HepG2 (cell line): Measurements from ENCODE around the gene CSNK1D. TPM values are rescaled to one million over a fixed set of nuclear protein-coding genes. Genes with fewer than 3 reads are reported as not detected.

Source experiments
- EEA1 ChIP-seq: sonication (generic); formaldehyde crosslinking; IDR thresholded peaks from 2 replicates; pipeline ENCODE4 v1.5.1; 2020; ENCODE audit warnings: mild to moderate bottlenecking, missing genetic modification reagents, borderline replicate concordance
- GABPA ChIP-seq, 2 experiments: IDR thresholded peaks; 2 replicates each; pipeline ENCODE4 v1.6.1; 2011 to 2016; ENCODE audit warnings: low read depth in 2 of 2, low read length in 1 of 2, missing biosample characterization in 1 of 2, missing genetic modification characterization in 1 of 2
- GFI1 ChIP-seq: sonication (generic); formaldehyde crosslinking; IDR thresholded peaks from 2 replicates; pipeline ENCODE4 v1.5.0; 2020; ENCODE audit warnings: missing genetic modification reagents, mild to moderate bottlenecking, borderline replicate concordance
- GZF1 ChIP-seq: sonication (generic); formaldehyde crosslinking; IDR thresholded peaks from 2 replicates; pipeline ENCODE4 v1.5.1; 2020; ENCODE audit warnings: mild to moderate bottlenecking, missing genetic modification reagents
- HNF4A ChIP-seq: sonication (generic); formaldehyde crosslinking; IDR thresholded peaks from 2 replicates; pipeline ENCODE4 v1.4.0; 2020; ENCODE audit warnings: missing genetic modification reagents
- MAF1 ChIP-seq: sonication (generic); formaldehyde crosslinking; IDR thresholded peaks from 2 replicates; pipeline ENCODE4 v1.5.0; 2020; ENCODE audit warnings: missing genetic modification reagents, borderline replicate concordance
- MEIS1 ChIP-seq: sonication (generic); formaldehyde crosslinking; IDR thresholded peaks from 2 replicates; pipeline ENCODE4 v1.9.0; 2021; ENCODE audit warnings: mild to moderate bottlenecking, missing genetic modification reagents, moderate library complexity, borderline replicate concordance
- TBP ChIP-seq: sonication (generic); formaldehyde crosslinking; IDR thresholded peaks from 2 replicates; pipeline ENCODE4 v1.5.0; 2020; ENCODE audit warnings: missing genetic modification reagents
- U2AF1 ChIP-seq: fragments of 200-400 bp; formaldehyde crosslinking; optimal IDR thresholded peaks from 2 replicates; pipeline ENCODE3; 2017; ENCODE audit warnings: mild to moderate bottlenecking, low read depth, low read length
- ZBTB8A ChIP-seq: sonication (generic); formaldehyde crosslinking; IDR thresholded peaks from 2 replicates; pipeline ENCODE4 v1.4.0; 2020; ENCODE audit warnings: mild to moderate bottlenecking, low read depth, missing genetic modification reagents, borderline replicate concordance
- polyA plus RNA-seq, 8 experiments: library from polyadenylated mRNA; depleted of rRNA in 3 of 8; stranded (reverse) in 7 of 8; unstranded in 1 of 8; fragments of >200 nt; fragmentation: Illumina TruSeq in 4 of 8; extraction: Trizol in 4 of 8; gene quantifications; 2 replicates each; pipeline versions ENCODE4 v1.2.1 to v1.2.3, GENCODE V29; 2011 to 2016; ENCODE audit warnings: low read depth in 4 of 8, missing spikeins in 1 of 8, mixed read lengths in 1 of 8; ENCODE audit not compliant: insufficient read depth in 1 of 8
- total RNA-seq, 5 experiments: library from RNA; depleted of rRNA; stranded (reverse); fragments of >200 nt; fragmentation: Illumina TruSeq; extraction: Trizol; gene quantifications; 2 replicates each; pipeline ENCODE4 v1.2.3, GENCODE V29; 2016; ENCODE audit warnings: low read depth in 1 of 5
- TF ChIP-seq, protein P1 (sequence below): sonication (generic); formaldehyde crosslinking; IDR thresholded peaks from 2 replicates; pipeline ENCODE4 v1.4.0; 2020; ENCODE audit warnings: mild to moderate bottlenecking, missing genetic modification reagents
- TF ChIP-seq, protein P2 (sequence below): sonication (generic); formaldehyde crosslinking; IDR thresholded peaks from 2 replicates; pipeline ENCODE4 v1.8.0; 2022; ENCODE audit warnings: missing genetic modification reagents, mild to moderate bottlenecking, borderline replicate concordance
- TF ChIP-seq, protein P3 (sequence below): sonication (generic); formaldehyde crosslinking; IDR thresholded peaks from 2 replicates; pipeline ENCODE4 v1.8.1; 2023; ENCODE audit warnings: mild to moderate bottlenecking, missing genetic modification reagents
- TF ChIP-seq, protein P4 (sequence below), 2 experiments: sonication (generic) in 1 of 2; formaldehyde crosslinking in 1 of 2; IDR thresholded peaks; 2 replicates each; pipeline versions ENCODE4 v1.6.1 to v1.9.0; 2014 to 2022; ENCODE audit warnings: antibody characterized with exemption in 1 of 2, borderline replicate concordance in 1 of 2, inconsistent platforms in 1 of 2, low read depth in 1 of 2, missing genetic modification reagents in 1 of 2
- TF ChIP-seq, protein P5 (sequence below): IDR thresholded peaks from 2 replicates; pipeline ENCODE4 v1.6.1; 2018; ENCODE audit warnings: missing genetic modification reagents, mild to moderate bottlenecking, missing compliant biosample characterization

CSNK1D gene
- total and polyA plus RNA-seq, 2 of the 13 experiments (the other 11 are each of a cell fraction or from before 2014, with no cell fraction given), result 31.5 to 128 TPM

DNA sequence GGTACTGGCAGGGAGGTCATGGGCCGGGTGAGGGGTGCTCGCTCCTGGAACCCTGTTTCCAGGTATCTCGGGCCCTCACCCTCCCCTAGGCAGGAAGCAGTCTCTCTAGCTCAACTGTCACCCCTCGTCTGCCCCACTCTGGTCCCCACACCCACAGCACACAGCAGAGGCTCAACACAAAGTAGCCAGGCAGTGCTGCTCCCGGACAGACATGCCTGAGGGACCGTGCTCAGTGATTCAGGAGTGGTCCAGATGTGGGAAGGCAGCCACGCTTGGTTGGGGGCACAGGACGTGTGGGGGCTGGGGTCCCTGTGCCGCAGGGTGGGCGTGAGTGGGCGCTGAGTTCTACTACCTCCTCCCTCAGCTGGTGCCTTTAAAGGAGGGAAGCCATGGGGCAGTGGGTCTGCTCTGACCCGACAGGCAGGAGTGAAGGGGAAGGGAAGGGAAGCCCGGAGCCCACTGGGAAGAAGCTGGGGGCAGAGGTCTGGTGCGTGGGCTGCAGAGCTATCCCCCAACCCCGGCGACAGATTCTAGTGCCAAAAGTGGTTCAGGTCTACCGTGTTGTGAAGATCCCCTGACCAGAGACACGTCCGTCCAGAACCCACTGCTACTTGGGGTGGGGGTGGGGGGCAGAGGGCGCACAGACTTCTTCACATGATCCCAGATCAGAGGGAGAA is 32.9 kb downstream of the CSNK1D start (continued):
- TF ChIP-seq, protein P1, sequence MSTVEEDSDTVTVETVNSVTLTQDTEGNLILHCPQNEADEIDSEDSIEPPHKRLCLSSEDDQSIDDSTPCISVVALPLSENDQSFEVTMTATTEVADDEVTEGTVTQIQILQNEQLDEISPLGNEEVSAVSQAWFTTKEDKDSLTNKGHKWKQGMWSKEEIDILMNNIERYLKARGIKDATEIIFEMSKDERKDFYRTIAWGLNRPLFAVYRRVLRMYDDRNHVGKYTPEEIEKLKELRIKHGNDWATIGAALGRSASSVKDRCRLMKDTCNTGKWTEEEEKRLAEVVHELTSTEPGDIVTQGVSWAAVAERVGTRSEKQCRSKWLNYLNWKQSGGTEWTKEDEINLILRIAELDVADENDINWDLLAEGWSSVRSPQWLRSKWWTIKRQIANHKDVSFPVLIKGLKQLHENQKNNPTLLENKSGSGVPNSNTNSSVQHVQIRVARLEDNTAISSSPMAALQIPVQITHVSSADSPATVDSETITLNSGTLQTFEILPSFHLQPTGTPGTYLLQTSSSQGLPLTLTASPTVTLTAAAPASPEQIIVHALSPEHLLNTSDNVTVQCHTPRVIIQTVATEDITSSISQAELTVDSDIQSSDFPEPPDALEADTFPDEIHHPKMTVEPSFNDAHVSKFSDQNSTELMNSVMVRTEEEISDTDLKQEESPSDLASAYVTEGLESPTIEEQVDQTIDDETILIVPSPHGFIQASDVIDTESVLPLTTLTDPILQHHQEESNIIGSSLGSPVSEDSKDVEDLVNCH (CRISPR knock-in tag), result peak; percentile 41; the same call in 1 of the 2 replicates
- TF ChIP-seq, protein P2, sequence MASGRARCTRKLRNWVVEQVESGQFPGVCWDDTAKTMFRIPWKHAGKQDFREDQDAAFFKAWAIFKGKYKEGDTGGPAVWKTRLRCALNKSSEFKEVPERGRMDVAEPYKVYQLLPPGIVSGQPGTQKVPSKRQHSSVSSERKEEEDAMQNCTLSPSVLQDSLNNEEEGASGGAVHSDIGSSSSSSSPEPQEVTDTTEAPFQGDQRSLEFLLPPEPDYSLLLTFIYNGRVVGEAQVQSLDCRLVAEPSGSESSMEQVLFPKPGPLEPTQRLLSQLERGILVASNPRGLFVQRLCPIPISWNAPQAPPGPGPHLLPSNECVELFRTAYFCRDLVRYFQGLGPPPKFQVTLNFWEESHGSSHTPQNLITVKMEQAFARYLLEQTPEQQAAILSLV, result peak; percentile 3; the same call in 1 of the 2 replicates
- TF ChIP-seq TBP (CRISPR knock-in tag) (no peak), EEA1 (CRISPR knock-in tag) (0 out of 2 replicates have a peak, but pooled peaks have one; percentile 15), U2AF1 (no peak), GZF1 (CRISPR knock-in tag) (peak; percentile 64; the same call in 1 of the 2 replicates), MAF1 (CRISPR knock-in tag) (0 out of 2 replicates have a peak, but pooled peaks have one; percentile 35), MEIS1 (CRISPR knock-in tag) (peak; percentile 85; the same call in 1 of the 2 replicates), GFI1 (CRISPR knock-in tag) (peak; percentile 77), ZBTB8A (CRISPR knock-in tag) (0 out of 2 replicates have a peak, but pooled peaks have one; percentile 58), GABPA (IDR thresholded peaks at IDR 0.05; ENCODE audit: low read depth, low read length) (no peak), GABPA (CRISPR knock-in tag; IDR thresholded peaks at IDR 0.05; ENCODE audit: low read depth) (0 out of 2 replicates have a peak, but pooled peaks have one; percentile 2), HNF4A (CRISPR knock-in tag) (no peak)
- TF ChIP-seq, protein P3, sequence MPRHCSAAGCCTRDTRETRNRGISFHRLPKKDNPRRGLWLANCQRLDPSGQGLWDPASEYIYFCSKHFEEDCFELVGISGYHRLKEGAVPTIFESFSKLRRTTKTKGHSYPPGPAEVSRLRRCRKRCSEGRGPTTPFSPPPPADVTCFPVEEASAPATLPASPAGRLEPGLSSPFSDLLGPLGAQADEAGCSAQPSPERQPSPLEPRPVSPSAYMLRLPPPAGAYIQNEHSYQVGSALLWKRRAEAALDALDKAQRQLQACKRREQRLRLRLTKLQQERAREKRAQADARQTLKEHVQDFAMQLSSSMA (CRISPR knock-in tag), result peak; percentile 96
- TF ChIP-seq, protein P4, sequence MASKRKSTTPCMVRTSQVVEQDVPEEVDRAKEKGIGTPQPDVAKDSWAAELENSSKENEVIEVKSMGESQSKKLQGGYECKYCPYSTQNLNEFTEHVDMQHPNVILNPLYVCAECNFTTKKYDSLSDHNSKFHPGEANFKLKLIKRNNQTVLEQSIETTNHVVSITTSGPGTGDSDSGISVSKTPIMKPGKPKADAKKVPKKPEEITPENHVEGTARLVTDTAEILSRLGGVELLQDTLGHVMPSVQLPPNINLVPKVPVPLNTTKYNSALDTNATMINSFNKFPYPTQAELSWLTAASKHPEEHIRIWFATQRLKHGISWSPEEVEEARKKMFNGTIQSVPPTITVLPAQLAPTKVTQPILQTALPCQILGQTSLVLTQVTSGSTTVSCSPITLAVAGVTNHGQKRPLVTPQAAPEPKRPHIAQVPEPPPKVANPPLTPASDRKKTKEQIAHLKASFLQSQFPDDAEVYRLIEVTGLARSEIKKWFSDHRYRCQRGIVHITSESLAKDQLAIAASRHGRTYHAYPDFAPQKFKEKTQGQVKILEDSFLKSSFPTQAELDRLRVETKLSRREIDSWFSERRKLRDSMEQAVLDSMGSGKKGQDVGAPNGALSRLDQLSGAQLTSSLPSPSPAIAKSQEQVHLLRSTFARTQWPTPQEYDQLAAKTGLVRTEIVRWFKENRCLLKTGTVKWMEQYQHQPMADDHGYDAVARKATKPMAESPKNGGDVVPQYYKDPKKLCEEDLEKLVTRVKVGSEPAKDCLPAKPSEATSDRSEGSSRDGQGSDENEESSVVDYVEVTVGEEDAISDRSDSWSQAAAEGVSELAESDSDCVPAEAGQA (IDR thresholded peaks at IDR 0.05; ENCODE audit: low read depth), result 0 out of 2 replicates have a peak, but pooled peaks have one; percentile 8
- TF ChIP-seq, protein P4 (CRISPR knock-in tag; IDR thresholded peaks at IDR 0.05; ENCODE audit: borderline replicate concordance), result no peak
- TF ChIP-seq, protein P5, sequence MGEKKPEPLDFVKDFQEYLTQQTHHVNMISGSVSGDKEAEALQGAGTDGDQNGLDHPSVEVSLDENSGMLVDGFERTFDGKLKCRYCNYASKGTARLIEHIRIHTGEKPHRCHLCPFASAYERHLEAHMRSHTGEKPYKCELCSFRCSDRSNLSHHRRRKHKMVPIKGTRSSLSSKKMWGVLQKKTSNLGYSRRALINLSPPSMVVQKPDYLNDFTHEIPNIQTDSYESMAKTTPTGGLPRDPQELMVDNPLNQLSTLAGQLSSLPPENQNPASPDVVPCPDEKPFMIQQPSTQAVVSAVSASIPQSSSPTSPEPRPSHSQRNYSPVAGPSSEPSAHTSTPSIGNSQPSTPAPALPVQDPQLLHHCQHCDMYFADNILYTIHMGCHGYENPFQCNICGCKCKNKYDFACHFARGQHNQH (CRISPR knock-in tag), result no peak; the same call in 1 of the 2 replicates
